Type B pancreatic cell (in vitro differentiated cells): ENCODE measurements around the gene CFAP70. TPM values are rescaled to one million over a fixed set of nuclear protein-coding genes. Genes with fewer than 3 reads are reported as not detected.

Experiments used
- DNase-seq: peaks from one replicate; pipeline ENCODE4 v3.0.0; 2021; ENCODE audit warnings: mixed read lengths; ENCODE audit not compliant: unreplicated experiment; ENCODE audit errors: extremely low spot score
- H3K27ac Mint-ChIP-seq: 2 replicates; pipeline ENCODE4 v1.8.0; 2021; ENCODE audit warnings: mild to moderate bottlenecking, mixed read lengths
- H3K27me3 Mint-ChIP-seq: 2 replicates; pipeline ENCODE4 v1.8.0; 2021; ENCODE audit warnings: mixed read lengths
- H3K36me3 Mint-ChIP-seq: 2 replicates; pipeline ENCODE4 v1.8.0; 2021; ENCODE audit warnings: mixed read lengths
- H3K4me1 Mint-ChIP-seq: one replicate; pipeline ENCODE4 v1.8.0; 2021; ENCODE audit warnings: mixed read lengths; ENCODE audit not compliant: unreplicated experiment
- H3K4me3 Mint-ChIP-seq: 2 replicates; pipeline ENCODE4 v1.8.0; 2021; ENCODE audit warnings: mild to moderate bottlenecking, mixed read lengths
- H3K9me3 Mint-ChIP-seq: 2 replicates; pipeline ENCODE4 v1.8.0; 2021; ENCODE audit warnings: mixed read lengths
- total RNA-seq: library from RNA; stranded (reverse); gene quantifications from 2 replicates; pipeline ENCODE4 v1.2.1, GENCODE V29; 2021; ENCODE audit warnings: low replicate concordance
- TF ChIP-seq, protein P1 (sequence below): fragments of 200-600 bp; sonication (generic); conservative IDR thresholded peaks from 2 replicates; pipeline ENCODE4 v1.5.0; 2021; ENCODE audit warnings: antibody characterized with exemption, mild to moderate bottlenecking

Gene CFAP70
- total RNA-seq, 1 donor from 2014 or later, result 9.7 TPM

DNA sequence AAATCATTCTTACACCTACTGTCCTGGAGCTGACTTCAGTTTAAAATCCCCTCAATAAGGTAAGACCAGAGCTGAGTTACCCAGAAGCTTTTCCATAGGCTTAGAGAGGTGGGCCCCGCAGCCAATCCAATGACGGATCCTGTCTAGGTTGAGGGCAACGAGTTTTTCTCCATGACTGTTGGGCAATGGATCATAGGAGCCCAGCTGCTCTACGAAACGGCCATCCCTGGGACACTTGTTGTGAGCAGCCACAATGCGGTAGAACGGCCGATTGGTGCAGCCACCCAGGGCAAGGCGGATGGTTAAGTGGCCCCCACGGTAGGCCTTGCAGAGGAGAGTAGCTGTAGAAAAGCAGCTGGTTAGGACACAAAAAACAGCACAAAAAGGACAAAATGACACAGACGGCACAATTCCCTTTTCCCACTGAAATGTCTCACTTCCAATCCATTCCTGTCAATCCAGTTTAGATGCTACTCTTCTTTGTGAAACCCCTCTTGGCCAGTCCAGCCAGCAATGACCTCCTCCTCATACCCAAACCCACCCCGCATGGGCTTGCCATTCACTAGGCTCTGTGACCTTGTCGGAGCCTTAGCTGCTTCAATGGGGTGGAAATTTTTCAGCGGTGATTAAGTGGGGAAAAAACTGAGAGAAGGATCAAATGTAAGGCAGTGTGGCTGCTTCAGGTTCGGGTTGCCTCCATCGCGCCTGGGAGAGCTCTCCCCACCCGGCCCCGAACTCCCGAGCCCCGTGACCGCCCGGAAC is 106.8 kb downstream of the CFAP70 start:
- peak overlapping the region; percentile 97 for H3K27ac Mint-ChIP-seq
- no peaks in the 10 kb centered on the region for H3K27me3 Mint-ChIP-seq
- H3K4me1 Mint-ChIP-seq, result peaks cover 25% of the 10 kb centered on the region
- DNase-seq, result no peak
- H3K9me3 Mint-ChIP-seq, result no peaks in the 10 kb centered on the region
- TF ChIP-seq, protein P1, sequence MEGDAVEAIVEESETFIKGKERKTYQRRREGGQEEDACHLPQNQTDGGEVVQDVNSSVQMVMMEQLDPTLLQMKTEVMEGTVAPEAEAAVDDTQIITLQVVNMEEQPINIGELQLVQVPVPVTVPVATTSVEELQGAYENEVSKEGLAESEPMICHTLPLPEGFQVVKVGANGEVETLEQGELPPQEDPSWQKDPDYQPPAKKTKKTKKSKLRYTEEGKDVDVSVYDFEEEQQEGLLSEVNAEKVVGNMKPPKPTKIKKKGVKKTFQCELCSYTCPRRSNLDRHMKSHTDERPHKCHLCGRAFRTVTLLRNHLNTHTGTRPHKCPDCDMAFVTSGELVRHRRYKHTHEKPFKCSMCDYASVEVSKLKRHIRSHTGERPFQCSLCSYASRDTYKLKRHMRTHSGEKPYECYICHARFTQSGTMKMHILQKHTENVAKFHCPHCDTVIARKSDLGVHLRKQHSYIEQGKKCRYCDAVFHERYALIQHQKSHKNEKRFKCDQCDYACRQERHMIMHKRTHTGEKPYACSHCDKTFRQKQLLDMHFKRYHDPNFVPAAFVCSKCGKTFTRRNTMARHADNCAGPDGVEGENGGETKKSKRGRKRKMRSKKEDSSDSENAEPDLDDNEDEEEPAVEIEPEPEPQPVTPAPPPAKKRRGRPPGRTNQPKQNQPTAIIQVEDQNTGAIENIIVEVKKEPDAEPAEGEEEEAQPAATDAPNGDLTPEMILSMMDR, result no peak
- peak overlapping the region; percentile 97 for H3K4me3 Mint-ChIP-seq
- peaks cover 9% of the 10 kb centered on the region for H3K36me3 Mint-ChIP-seq

DNA sequence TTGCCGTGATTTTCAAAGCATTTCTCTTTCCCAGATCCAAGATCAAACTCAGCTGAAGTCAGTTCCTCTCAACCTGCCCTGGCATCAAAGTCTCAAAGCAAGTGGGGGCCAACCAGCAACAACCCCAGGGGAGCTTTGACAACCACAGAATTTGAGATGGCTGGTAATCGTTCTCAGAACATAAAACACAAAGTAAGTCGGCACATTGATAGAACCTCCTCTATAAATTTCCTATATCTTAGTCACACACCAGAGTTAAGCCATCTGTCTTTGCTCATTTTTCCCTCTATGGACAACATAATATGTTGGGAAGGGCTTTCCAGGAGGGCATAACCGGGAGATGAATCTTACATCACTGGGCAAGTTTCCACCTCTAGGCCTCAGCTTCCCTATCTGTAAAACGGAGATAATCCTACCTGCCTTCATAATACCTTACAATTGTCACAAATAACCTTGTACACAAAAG is 110.4 kb downstream of the CFAP70 start:
- no peak for DNase-seq
- Mint-ChIP-seq H3K36me3 (peaks cover 27% of the 10 kb centered on the region), H3K4me1 (peaks cover 41% of the 10 kb centered on the region), H3K27me3 (no peaks in the 10 kb centered on the region), H3K27ac (peak overlapping the region; percentile 99), H3K4me3 (peak overlapping the region; percentile 100), H3K9me3 (no peaks in the 10 kb centered on the region)
- TF ChIP-seq, protein P1, result no peak

DNA sequence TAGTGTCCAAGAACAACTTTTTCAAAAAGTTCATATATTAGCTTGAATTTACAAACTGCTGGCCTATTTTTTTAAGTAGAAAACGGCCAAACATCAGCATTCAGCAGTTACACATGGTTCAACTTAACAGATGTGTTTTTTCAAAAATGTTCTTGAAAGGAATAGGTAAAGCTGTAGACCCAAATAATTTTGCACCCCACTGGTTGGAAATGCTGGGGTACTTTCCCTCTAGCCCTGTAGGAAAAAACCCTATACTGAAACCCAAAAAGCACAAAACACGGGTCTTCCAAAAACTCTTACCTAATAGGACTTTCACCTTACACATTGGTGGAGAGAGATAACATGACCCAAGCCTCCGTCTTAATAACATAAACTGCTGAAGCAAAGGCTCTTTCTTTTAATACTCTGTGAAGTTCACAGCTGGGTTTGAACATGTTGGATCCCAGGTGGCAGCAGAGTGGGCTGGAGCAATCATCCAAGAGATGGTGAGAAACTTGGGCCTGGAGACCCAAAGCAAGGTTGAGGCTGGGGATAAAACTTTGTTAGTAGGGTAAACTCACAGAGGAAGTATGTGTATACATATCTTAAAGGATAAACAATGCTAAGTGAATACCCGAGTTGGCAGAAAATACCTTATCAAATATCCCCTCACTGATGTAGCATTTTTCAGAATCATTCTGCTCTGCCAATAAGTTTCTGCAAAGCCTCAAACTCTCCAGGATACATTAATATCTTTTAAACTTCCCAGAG is 111.0 kb downstream of the CFAP70 start:
- peak overlapping the region; percentile 100 for H3K4me3 Mint-ChIP-seq
- peaks cover 27% of the 10 kb centered on the region for H3K36me3 Mint-ChIP-seq
- no peak for DNase-seq
- TF ChIP-seq, protein P1, result no peak
- H3K27ac Mint-ChIP-seq, result peak overlapping the region; percentile 99
- H3K9me3 Mint-ChIP-seq, result no peaks in the 10 kb centered on the region
- H3K27me3 Mint-ChIP-seq, result no peaks in the 10 kb centered on the region
- H3K4me1 Mint-ChIP-seq, result peaks cover 38% of the 10 kb centered on the region

DNA sequence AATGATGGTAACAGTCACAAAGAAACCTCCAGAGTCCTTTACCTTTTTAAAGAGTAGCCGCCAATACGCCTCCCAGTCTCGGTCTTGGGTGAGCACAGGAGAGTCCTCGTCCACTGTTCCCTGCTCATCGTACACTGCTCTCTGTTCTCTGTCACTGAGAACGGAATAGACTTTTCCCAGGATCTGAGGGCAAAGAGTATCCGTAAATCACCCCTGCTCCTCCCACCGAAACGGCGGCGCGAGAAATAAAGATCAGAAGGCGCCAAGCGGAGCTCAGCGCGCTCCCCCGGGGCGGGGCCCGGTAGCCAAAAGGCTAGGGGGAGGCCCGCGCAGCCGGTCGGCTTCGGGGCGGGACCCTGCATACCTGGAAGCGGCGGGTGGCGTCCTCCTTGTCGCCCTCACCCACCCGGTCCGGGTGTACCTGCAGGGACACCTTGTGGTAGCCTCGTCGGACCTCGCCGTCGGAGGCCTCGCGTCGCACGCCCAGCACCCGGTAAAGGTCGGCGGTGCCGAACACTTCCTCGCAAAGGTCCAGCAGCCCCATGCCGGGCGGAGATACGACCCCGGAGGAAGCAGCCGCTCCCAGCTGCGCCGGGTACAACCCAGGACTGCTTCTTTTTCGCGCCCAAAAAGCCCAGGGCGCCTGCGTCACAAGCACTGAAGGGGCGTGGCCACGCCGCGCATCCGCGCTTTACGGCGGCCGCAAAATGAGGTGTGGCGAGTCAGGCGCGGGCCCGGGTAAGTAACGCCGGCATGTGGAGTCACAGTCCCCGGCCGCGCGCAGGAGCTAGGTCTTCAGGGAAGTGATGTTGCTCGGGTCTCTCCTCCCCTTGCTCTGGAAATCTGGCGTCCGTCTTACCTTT is 111.8 kb downstream of the CFAP70 start, which contains the start of gene DNAJC9:
Gene DNAJC9, minus strand, starts transcription at position 610 of the 863 bp plus-strand sequence. Its CDS starts 66 bp downstream, at position 544.
- H3K27me3 Mint-ChIP-seq, result no peaks in the 10 kb centered on the region
- H3K4me3 Mint-ChIP-seq, result peak within 1 kb of the TSS; percentile 100
- peaks cover 34% of the 10 kb centered on the region for H3K4me1 Mint-ChIP-seq
- DNase-seq, result peak; percentile 98
- TF ChIP-seq, protein P1, result no peak
- H3K27ac Mint-ChIP-seq, result peak within 1 kb of the TSS; percentile 99
- no peaks in the 10 kb centered on the region for H3K9me3 Mint-ChIP-seq
- peaks cover 27% of the 10 kb centered on the region for H3K36me3 Mint-ChIP-seq

DNA sequence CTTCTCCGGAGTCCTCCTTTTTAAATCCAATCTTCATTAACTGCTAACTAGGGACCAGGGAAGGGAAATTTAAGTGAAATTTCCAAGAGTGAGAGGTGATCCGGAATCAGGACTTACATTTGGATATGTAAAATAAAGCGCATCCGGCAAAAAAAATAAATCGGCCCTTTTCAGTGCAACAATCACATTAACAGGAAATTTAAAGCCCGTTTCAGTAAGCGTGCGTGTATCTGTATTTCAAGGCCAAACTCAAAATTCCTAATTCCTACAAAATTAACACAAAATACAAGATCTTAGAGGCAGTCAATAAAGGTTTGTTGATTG is 112.4 kb downstream of the CFAP70 start:
- no peaks in the 10 kb centered on the region for H3K27me3 Mint-ChIP-seq
- H3K4me3 Mint-ChIP-seq, result peak overlapping the region; percentile 100
- peak overlapping the region; percentile 99 for H3K27ac Mint-ChIP-seq
- no peak for DNase-seq
- TF ChIP-seq, protein P1, result no peak
- peaks cover 34% of the 10 kb centered on the region for H3K4me1 Mint-ChIP-seq
- H3K9me3 Mint-ChIP-seq, result no peaks in the 10 kb centered on the region
- peaks cover 27% of the 10 kb centered on the region for H3K36me3 Mint-ChIP-seq
